ENCODE data around the gene VPS39.

Gene VPS39

GRCh38 chr15:42171795-42172194 lies 36.3 kb downstream of the VPS39 start:
- H3K4me3 ChIP-seq (replicated peaks; ENCODE audit: insufficient read depth, low read length): no peak overlapping the region
- no peak for DNase-seq (ENCODE audit: low read depth in 1 of 2, low spot score in 1 of 2)
- no peaks in the 10 kb centered on the region for H3K27me3 ChIP-seq (ENCODE audit: insufficient read depth, poor library complexity, severe bottlenecking)
- H3K27ac ChIP-seq (replicated peaks): no peak overlapping the region
- no peak for TF ChIP-seq REST (IDR thresholded peaks at IDR 0.05; ENCODE audit: insufficient replicate concordance, low read depth)
- TF ChIP-seq SPI1 (IDR thresholded peaks at IDR 0.05; ENCODE audit: borderline replicate concordance, low read depth): no peak
- no peak for TF ChIP-seq POLR2AphosphoS5 (IDR thresholded peaks at IDR 0.05; ENCODE audit: low read depth)
- TF ChIP-seq, protein P1, sequence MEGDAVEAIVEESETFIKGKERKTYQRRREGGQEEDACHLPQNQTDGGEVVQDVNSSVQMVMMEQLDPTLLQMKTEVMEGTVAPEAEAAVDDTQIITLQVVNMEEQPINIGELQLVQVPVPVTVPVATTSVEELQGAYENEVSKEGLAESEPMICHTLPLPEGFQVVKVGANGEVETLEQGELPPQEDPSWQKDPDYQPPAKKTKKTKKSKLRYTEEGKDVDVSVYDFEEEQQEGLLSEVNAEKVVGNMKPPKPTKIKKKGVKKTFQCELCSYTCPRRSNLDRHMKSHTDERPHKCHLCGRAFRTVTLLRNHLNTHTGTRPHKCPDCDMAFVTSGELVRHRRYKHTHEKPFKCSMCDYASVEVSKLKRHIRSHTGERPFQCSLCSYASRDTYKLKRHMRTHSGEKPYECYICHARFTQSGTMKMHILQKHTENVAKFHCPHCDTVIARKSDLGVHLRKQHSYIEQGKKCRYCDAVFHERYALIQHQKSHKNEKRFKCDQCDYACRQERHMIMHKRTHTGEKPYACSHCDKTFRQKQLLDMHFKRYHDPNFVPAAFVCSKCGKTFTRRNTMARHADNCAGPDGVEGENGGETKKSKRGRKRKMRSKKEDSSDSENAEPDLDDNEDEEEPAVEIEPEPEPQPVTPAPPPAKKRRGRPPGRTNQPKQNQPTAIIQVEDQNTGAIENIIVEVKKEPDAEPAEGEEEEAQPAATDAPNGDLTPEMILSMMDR (IDR thresholded peaks at IDR 0.05; ENCODE audit: insufficient read depth, low read length): no peak
- no peak for TF ChIP-seq GABPA (IDR thresholded peaks at IDR 0.05; ENCODE audit: low read depth)

DNA sequence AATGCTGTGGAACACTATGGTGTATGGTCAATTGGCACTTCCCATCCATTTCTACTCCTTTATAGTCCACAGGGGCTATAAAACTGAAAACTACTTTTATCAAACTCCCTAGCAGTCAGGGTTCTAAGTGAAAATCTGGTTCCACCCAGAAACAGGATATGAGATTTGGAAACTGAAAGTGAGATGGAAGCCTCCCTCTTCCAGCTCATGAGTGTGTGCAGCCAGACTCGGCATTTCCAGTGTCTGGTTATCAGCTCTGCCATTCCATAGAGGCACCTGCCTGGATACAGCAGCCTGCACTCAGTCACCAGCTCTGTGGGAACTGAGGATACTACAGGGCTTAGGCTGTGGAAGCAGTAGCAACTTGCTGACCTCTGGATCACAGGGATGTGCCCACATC lies 37.0 kb downstream of the VPS39 start:
- DNase-seq (ENCODE audit: low read depth in 1 of 2, low spot score in 1 of 2): no peak
- Histone ChIP-seq H3K27ac (replicated peaks) (no peak overlapping the region), H3K27me3 (ENCODE audit: insufficient read depth, poor library complexity, severe bottlenecking) (no peaks in the 10 kb centered on the region), H3K4me3 (replicated peaks; ENCODE audit: insufficient read depth, low read length) (no peak overlapping the region)
- TF ChIP-seq, protein P1 (IDR thresholded peaks at IDR 0.05; ENCODE audit: insufficient read depth, low read length): no peak
- no peak for TF ChIP-seq POLR2AphosphoS5 (IDR thresholded peaks at IDR 0.05; ENCODE audit: low read depth)
- no peak for TF ChIP-seq SPI1 (IDR thresholded peaks at IDR 0.05; ENCODE audit: borderline replicate concordance, low read depth)
- TF ChIP-seq GABPA (IDR thresholded peaks at IDR 0.05; ENCODE audit: low read depth): no peak
- no peak for TF ChIP-seq REST (IDR thresholded peaks at IDR 0.05; ENCODE audit: insufficient replicate concordance, low read depth)

- Histone ChIP-seq H3K27ac (replicated peaks) (no peak overlapping the region), H3K4me3 (replicated peaks; ENCODE audit: insufficient read depth, low read length) (no peak overlapping the region), H3K27me3 (ENCODE audit: insufficient read depth, poor library complexity, severe bottlenecking) (no peaks in the 10 kb centered on the region)
- no peak for DNase-seq (ENCODE audit: low read depth in 1 of 2, low spot score in 1 of 2)
- no peak for TF ChIP-seq POLR2AphosphoS5 (IDR thresholded peaks at IDR 0.05; ENCODE audit: low read depth)
- no peak for TF ChIP-seq GABPA (IDR thresholded peaks at IDR 0.05; ENCODE audit: low read depth)
- TF ChIP-seq SPI1 (IDR thresholded peaks at IDR 0.05; ENCODE audit: borderline replicate concordance, low read depth): no peak
- no peak for TF ChIP-seq REST (IDR thresholded peaks at IDR 0.05; ENCODE audit: insufficient replicate concordance, low read depth)
- TF ChIP-seq, protein P1 (IDR thresholded peaks at IDR 0.05; ENCODE audit: insufficient read depth, low read length): no peak
Measured at GRCh38 chr15:42166225-42166940, 41.7 kb downstream of the VPS39 start.

Measured in HL-60 (cell line).